Midbrain (tissue), 1 donor: ENCODE measurements around the gene PPP1R16B.

Experiments
- DNase-seq: peaks from one replicate; lab custom pipeline; 2025; lab: John Stamatoyannopoulos, UW

PPP1R16B gene

GRCh38 chr20:38965264-38965663, 159.8 kb downstream of the PPP1R16B start:
- no peak for DNase-seq

DNA sequence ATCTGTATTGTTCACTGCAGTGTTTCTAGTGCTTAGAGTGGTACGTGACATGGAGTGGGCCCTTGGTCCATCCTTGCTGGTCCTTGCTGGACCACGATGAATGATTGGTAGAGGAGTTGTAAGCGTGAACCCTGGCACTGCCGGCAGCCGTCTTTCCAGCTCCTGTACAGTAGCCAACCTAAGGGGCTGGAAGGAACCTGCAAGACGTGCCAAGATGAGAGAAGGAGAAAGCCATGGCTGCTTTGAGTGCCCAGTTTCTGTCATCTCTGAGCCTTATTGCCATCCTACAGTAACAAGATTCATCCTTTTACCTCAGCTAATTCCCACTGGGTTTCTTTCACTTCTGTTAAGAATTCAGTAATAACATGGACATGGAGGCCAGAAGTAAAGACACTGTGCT, 162.6 kb downstream of the PPP1R16B start:
- DNase-seq = no peak

DNA sequence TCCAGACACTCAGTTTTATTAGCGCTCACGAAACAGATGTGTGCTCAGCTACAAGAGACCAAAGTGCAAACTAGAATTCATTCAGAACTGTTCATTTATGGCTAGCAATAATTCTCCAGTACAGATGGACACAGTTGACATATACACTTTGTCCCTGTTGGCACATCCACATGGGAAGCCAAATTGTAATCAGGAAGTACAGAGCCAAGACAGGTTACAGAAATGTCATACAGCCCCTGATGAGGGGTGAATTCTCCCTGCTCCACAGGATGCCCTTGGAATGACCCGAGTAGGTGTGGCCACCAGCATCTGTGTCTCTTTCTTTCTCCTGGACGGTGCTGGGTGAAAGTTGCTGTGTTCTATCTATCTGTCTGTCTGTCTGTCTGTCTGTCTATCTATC, 164.2 kb downstream of the PPP1R16B start:
- no peak for DNase-seq

DNA sequence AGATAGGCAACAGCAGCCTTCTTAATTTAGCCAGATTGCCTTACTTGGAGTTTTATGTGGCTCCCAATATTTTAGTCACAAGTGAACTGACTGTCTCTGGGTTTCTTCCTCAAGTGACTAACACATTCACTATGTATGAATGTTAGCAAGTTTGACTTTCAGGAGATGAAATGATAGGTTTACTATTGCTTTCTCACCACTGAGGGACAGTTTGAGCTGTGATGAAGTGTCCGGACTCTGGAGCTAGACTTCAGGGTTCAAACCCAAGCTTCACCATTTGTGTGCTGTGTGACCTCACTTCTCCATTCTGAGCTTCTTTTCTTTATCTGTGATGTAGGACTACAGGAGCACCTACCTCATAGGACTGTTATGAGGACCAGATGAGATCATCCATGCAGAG, 164.8 kb downstream of the PPP1R16B start:
- DNase-seq = no peak
